ENCODE measurements around the gene IL21R.

The IL21R gene

GRCh38 chr16:27482397-27483087 lies 80.6 kb downstream of the IL21R start:
- in situ Hi-C loops (cut with MboI; ENCODE audit: low sequenced_read_pairs): no loop called here

- in situ Hi-C loops (cut with MboI; ENCODE audit: low sequenced_read_pairs): no loop called here
These were observed 81.1 kb downstream of the IL21R start for GRCh38 chr16:27483088-27483437.

GRCh38 chr16:27483624-27484023 lies 81.7 kb downstream of the IL21R start:
- in situ Hi-C loops (cut with MboI; ENCODE audit: low sequenced_read_pairs): no loop called here

GRCh38 chr16:27485126-27485525 lies 83.2 kb downstream of the IL21R start:
- in situ Hi-C loops (cut with MboI; ENCODE audit: low sequenced_read_pairs): no loop called here

DNA sequence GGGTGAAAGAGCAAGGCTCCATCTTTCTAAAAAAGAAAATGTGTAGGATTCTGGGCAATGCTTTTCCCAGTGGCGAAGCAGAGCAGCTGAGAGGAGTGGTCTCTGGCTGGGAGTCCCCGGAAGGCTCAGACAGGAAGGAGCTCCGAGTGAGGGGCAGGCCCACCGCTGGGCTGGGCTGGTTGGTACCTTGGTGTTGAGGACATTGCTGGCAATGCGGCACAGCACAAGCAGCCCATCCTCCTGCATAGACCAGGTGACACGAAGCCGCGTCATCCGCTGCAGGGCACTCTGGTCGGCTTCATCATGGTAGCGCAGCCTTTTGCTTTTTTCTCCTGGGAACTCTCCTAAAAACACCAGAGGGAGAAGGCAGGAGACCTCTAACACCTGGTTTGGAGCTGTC lies 83.8 kb downstream of the IL21R start:
- in situ Hi-C loops (cut with MboI; ENCODE audit: low sequenced_read_pairs): no loop called here

GRCh38 chr16:27486344-27486743 lies 84.4 kb downstream of the IL21R start:
- in situ Hi-C loops (cut with MboI; ENCODE audit: low sequenced_read_pairs): no loop called here

GRCh38 chr16:27486760-27487159 lies 84.8 kb downstream of the IL21R start:
- in situ Hi-C loops (cut with MboI; ENCODE audit: low sequenced_read_pairs): no loop called here

- in situ Hi-C loops (cut with MboI; ENCODE audit: low sequenced_read_pairs): no loop called here
These were observed 87.4 kb downstream of the IL21R start for GRCh38 chr16:27489421-27489820.

- in situ Hi-C loops (cut with MboI; ENCODE audit: low sequenced_read_pairs): no loop called here
These were observed 87.9 kb downstream of the IL21R start for GRCh38 chr16:27489906-27490305.

DNA sequence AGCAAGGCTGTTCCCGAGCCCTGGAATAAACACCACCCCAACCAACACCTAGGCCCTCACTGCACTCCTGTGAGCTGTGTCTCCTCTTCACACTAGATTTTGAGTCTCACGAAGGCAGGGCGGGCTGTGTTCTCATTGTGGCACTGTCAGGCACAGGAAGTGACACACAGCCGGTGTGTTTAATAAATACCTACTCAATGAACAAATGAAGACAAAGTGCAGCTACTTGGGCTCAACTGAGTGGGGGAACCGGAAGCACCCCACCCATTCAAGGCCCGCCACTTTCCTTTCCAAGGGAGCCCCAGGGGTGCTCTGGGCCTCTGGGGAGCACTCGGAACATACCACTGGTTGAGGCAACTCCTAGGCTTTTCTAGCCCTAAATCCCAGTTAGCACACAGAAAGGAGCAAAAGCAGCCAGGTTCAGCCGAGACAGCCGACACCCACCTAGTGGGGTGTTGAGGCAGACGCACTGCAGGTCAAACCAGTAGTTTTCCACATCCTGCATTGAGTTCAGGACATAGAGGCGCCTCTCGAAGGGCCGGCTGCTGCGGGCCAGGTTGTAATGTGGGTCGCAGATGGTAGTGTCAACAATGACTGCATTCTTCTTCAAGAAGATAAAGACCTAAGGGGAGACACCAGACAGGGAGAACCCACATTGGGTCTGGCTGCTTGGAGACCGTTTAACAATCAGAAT lies 90.1 kb downstream of the IL21R start:
- in situ Hi-C loops (cut with MboI; ENCODE audit: low sequenced_read_pairs): no loop called here

GRCh38 chr16:27492588-27492979 lies 90.6 kb downstream of the IL21R start:
- in situ Hi-C loops (cut with MboI; ENCODE audit: low sequenced_read_pairs): no loop called here

DNA sequence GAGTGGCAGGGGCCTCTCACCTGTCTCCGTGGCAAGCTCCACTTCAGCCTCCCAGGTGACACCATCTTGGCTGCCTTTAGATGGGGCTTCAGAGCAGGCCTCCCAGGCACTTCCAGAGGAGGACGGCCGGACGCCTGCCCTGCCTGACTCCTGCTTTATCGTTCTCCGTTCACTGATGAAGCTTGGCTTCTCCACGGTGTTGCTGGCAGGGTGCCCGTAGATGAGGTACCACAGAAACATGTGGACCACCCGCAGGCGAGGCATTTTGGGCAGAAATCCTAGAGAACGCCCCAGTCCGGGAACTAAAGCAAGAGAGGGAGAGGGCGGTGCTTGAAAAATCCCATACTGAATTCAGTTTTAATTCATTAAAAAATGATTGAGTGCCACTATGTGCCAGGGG lies 93.2 kb downstream of the IL21R start:
- in situ Hi-C loops (cut with MboI; ENCODE audit: low sequenced_read_pairs): no loop called here

DNA sequence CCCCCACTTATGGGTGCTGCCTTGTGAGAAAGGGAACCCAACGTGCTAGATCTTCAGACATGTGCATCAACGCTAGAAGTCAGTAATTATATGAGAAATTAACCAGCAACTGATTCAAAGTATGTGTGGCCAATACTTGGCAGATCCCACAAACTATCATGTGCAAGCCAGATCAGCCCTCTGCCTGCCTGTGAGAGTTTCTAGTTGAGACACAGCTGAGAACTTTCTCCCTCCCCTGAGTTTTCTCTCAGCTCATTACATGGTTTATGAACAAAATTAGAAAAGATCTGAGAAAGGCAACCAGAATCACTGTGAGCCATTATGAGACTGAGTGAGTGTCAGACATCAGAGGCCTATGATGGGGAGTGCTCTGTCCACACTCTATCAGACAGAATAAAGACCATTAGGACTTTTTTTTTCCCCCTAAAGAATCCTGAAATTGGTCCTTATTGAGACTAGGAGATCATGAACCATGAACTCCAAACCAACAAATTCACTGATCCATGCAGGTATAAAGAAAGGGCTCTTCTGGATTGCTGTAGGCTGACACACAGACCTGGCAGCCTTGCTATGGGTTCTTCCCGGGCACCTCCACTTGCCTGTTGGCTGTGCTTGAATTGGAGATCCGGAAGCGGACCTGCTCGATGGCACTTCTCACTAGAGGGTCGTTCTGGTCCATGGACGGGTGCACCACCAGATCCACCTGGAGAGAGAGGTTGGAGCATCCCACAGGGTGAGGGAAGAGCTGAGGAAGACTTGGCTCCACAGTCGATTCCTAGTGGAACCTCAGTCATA lies 96.3 kb downstream of the IL21R start:
- in situ Hi-C loops (cut with MboI; ENCODE audit: low sequenced_read_pairs): no loop called here

- in situ Hi-C loops (cut with MboI; ENCODE audit: low sequenced_read_pairs): no loop called here
These were observed 97.1 kb downstream of the IL21R start for GRCh38 chr16:27498916-27499658.

DNA sequence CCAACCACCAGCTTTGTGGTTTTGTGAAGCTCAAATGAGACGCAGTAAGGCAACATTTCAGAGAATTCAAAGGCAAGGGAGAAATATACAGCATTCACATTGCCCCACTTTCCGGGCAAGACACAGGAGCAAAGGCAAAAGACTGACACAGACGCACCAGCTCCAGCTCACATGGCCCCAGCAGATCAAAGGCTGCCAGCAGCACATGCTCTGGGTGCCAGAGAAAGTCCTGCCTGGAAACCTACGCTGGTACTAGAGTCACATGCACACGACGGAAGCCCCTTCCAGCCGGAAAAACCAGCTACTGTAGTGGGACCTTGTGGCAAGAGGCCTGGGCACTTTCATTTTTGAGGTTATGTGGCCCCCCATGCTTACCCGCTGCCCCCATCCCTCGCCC lies 97.7 kb downstream of the IL21R start:
- in situ Hi-C loops (cut with MboI; ENCODE audit: low sequenced_read_pairs): no loop called here

GRCh38 chr16:27500801-27501200 lies 98.8 kb downstream of the IL21R start:
- in situ Hi-C loops (cut with MboI; ENCODE audit: low sequenced_read_pairs): no loop called here

All from hTERT RPE-1 (cell line).